Parathyroid adenoma (tissue), 2 donors: Measurements from ENCODE around the gene MYL5.

ENCODE experiments used
- H2AFZ ChIP-seq: fragments of 300-600 bp; sonication (generic); one replicate; pipeline ENCODE4 v1.7.0; 2017; ENCODE audit warnings: antibody characterized with exemption, mild to moderate bottlenecking
- H3K27ac ChIP-seq: fragments of 300-600 bp; sonication (generic); one replicate; pipeline ENCODE4 v1.7.0; 2017
- H3K27me3 ChIP-seq: fragments of 300-600 bp; sonication (generic); one replicate; pipeline ENCODE4 v1.7.0; 2017; ENCODE audit warnings: low read length; ENCODE audit not compliant: control insufficient read depth, insufficient read depth
- H3K36me3 ChIP-seq: fragments of 300-600 bp; sonication (generic); one replicate; pipeline ENCODE4 v1.7.0; 2017; ENCODE audit warnings: low read length; ENCODE audit not compliant: control insufficient read depth, insufficient read depth
- H3K4me1 ChIP-seq: fragments of 300-600 bp; sonication (generic); one replicate; pipeline ENCODE4 v1.7.0; 2017; ENCODE audit warnings: control low read depth
- H3K4me2 ChIP-seq: fragments of 300-600 bp; sonication (generic); one replicate; pipeline ENCODE4 v1.7.0; 2017; ENCODE audit warnings: low read length
- H3K4me3 ChIP-seq: fragments of 300-600 bp; sonication (generic); one replicate; pipeline ENCODE4 v1.7.0; 2017; ENCODE audit warnings: low read depth, low read length
- H3K79me2 ChIP-seq: fragments of 300-600 bp; sonication (generic); one replicate; pipeline ENCODE4 v1.7.0; 2017; ENCODE audit warnings: control low read depth
- H3K9ac ChIP-seq: fragments of 300-600 bp; sonication (generic); one replicate; pipeline ENCODE4 v1.7.0; 2017; ENCODE audit warnings: mild to moderate bottlenecking
- H3K9me3 ChIP-seq: fragments of 300-600 bp; sonication (generic); one replicate; pipeline ENCODE4 v1.7.0; 2017; ENCODE audit warnings: low read length; ENCODE audit not compliant: control insufficient read depth
- TF ChIP-seq, protein P1 (sequence below): fragments of 300-600 bp; sonication (generic); IDR thresholded peaks from one replicate; pipeline ENCODE4 v1.7.0; 2017; ENCODE audit warnings: antibody characterized with exemption, mild to moderate bottlenecking
- donor health status: primary hyperparathyroidism.

Gene MYL5

DNA sequence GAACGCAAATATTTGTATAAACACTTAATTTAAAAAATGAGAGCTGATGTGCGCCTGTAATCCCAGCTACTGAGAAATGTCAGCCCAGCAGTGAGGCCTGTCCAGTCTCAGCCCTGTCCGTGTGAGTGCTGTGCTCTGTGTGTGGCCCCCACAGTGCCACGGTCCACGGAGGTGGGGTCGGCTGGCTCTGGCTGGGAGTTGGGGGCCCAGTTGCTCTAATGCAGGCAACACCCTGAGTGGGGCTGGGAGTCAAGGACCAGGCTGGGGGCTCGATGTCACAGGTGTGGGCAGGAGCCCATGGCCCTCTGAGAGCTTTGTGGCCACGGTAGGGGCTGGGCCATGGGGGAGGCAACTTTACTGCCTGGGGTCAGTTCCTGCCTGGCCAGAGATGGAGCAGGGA lies 44.1 kb downstream of the MYL5 start:
- Histone ChIP-seq H3K9me3 (no peaks in the 10 kb centered on the region), H3K27ac (no peak overlapping the region), H3K4me1 (no peaks in the 10 kb centered on the region), H3K79me2 (peaks cover 7% of the 10 kb centered on the region), H3K4me3 (no peak overlapping the region), H3K9ac (no peak overlapping the region), H2AFZ (no peak overlapping the region), H3K27me3 (no peaks in the 10 kb centered on the region), H3K36me3 (no peaks in the 10 kb centered on the region), H3K4me2 (no peak overlapping the region)
- TF ChIP-seq, protein P1, sequence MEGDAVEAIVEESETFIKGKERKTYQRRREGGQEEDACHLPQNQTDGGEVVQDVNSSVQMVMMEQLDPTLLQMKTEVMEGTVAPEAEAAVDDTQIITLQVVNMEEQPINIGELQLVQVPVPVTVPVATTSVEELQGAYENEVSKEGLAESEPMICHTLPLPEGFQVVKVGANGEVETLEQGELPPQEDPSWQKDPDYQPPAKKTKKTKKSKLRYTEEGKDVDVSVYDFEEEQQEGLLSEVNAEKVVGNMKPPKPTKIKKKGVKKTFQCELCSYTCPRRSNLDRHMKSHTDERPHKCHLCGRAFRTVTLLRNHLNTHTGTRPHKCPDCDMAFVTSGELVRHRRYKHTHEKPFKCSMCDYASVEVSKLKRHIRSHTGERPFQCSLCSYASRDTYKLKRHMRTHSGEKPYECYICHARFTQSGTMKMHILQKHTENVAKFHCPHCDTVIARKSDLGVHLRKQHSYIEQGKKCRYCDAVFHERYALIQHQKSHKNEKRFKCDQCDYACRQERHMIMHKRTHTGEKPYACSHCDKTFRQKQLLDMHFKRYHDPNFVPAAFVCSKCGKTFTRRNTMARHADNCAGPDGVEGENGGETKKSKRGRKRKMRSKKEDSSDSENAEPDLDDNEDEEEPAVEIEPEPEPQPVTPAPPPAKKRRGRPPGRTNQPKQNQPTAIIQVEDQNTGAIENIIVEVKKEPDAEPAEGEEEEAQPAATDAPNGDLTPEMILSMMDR = no peak

GRCh38 chr4:720111-720860 lies 45.9 kb downstream of the MYL5 start:
- no peak overlapping the region for H2AFZ ChIP-seq
- H3K36me3 ChIP-seq = no peaks in the 10 kb centered on the region
- H3K27ac ChIP-seq = no peak overlapping the region
- no peaks in the 10 kb centered on the region for H3K79me2 ChIP-seq
- TF ChIP-seq, protein P1 = no peak
- no peak overlapping the region for H3K4me2 ChIP-seq
- no peaks in the 10 kb centered on the region for H3K9me3 ChIP-seq
- no peak overlapping the region for H3K4me3 ChIP-seq
- H3K4me1 ChIP-seq = no peaks in the 10 kb centered on the region
- no peak overlapping the region for H3K9ac ChIP-seq
- H3K27me3 ChIP-seq = no peaks in the 10 kb centered on the region

GRCh38 chr4:721261-722168 lies 47.2 kb downstream of the MYL5 start:
- H3K27me3 ChIP-seq = no peaks in the 10 kb centered on the region

DNA sequence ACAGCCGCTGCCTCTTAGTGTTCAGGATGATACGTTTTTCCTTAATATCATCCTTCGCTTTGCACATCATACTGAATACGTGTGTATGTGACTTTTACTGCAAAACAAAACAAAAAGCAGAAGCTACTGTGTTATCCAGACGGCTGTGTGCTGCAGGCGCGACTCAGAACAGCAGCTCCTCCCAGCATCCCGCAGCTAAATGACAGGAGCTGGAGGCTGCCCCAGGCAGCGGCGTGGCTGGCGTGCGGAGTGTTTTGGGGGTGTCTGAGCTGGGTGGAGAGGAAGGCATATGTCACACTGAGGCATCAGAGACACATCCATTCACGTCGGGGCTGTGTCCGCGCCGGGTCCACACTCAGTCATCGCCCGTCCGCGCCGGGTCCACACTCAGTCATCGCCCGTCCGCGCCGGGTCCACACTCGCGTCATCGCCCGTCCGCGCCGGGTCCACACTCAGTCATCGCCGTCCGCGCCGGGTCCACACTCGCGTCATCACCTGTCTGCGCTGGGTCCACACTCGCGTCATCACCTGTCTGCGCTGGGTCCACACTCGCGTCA lies 47.9 kb downstream of the MYL5 start:
- H3K27ac ChIP-seq = no peak overlapping the region
- no peaks in the 10 kb centered on the region for H3K79me2 ChIP-seq
- TF ChIP-seq, protein P1 = no peak
- no peak overlapping the region for H2AFZ ChIP-seq
- H3K36me3 ChIP-seq = no peaks in the 10 kb centered on the region
- H3K27me3 ChIP-seq = no peaks in the 10 kb centered on the region
- no peak overlapping the region for H3K4me2 ChIP-seq
- no peaks in the 10 kb centered on the region for H3K4me1 ChIP-seq
- H3K4me3 ChIP-seq = no peak overlapping the region
- no peak overlapping the region for H3K9ac ChIP-seq
- H3K9me3 ChIP-seq = no peaks in the 10 kb centered on the region

More at GRCh38 chr4:721261-722168, 47.2 kb downstream of the MYL5 start:
- no peak overlapping the region for H3K4me2 ChIP-seq
- no peak overlapping the region for H3K4me3 ChIP-seq
- TF ChIP-seq, protein P1 = no peak
- H3K27ac ChIP-seq = no peak overlapping the region
- H3K4me1 ChIP-seq = no peaks in the 10 kb centered on the region
- H3K36me3 ChIP-seq = no peaks in the 10 kb centered on the region
- H2AFZ ChIP-seq = no peak overlapping the region
- H3K79me2 ChIP-seq = no peaks in the 10 kb centered on the region
- H3K9me3 ChIP-seq = no peaks in the 10 kb centered on the region
- H3K9ac ChIP-seq = no peak overlapping the region
